Pancreas (tissue), 10 donors: ENCODE measurements around the gene SH3TC1. TPM values are rescaled to one million over a fixed set of nuclear protein-coding genes. Genes with fewer than 3 reads are reported as not detected.
A peak's percentile ranks its signal among the peaks of the same experiment; 100 is the strongest.

Experiments
- ATAC-seq, 4 donors: fragments of 200-7000 bp; cut with Tn5 transposase; one replicate each; pipeline versions ENCODE4 v1.8.0 to v1.9.1; 2020; ENCODE audit warnings: mild to moderate bottlenecking in 4 of 4, moderate library complexity in 4 of 4
- DNase-seq, 6 donors: peaks; one replicate each; pipeline ENCODE4 v3.0.0-alpha.2; 2020
- FAIRE-seq: peaks from 2 replicates; lab custom pipeline; 2012; peaks lifted over from hg19 to GRCh38; lab: Jason Lieb, UNC
- H3K27ac ChIP-seq, 4 donors: fragments of 200-600 bp; sonication (generic); 1 replicate in 3 of 4; 2 replicates in 1 of 4; pipeline versions ENCODE4 v1.5.0 to v1.8.0; 2020
- H3K27me3 ChIP-seq, 4 donors: fragments of 200-600 bp; one replicate each; pipeline ENCODE4 v1.8.0; 2021
- H3K36me3 ChIP-seq, 3 donors: fragments of 200-600 bp; sonication (generic) in 1 of 3; one replicate each; pipeline versions ENCODE4 v1.5.0 to v1.8.0; 2020 to 2021
- H3K4me1 ChIP-seq, 3 donors: fragments of 200-600 bp; one replicate each; pipeline ENCODE4 v1.8.0; 2021
- H3K4me3 ChIP-seq, 4 donors: fragments of 200-600 bp; sonication (generic) in 2 of 4; one replicate each; pipeline versions ENCODE4 v1.5.0 to v1.8.0; 2020 to 2021
- H3K9me3 ChIP-seq, 4 donors: fragments of 200-600 bp; one replicate each; pipeline ENCODE4 v1.8.0; 2021
- WGBS, 2 donors: extraction: QIAGEN DNeasy Blood & Tissue Kit; methylation state at CpG; one replicate each; pipeline ENCODE4 v1.1.7; 2013; 5-methylcytosine and 5-hydroxymethylcytosine counted together
- intact Hi-C, 3 donors: fragments of 100-400 bp; cut with DNase I; formaldehyde crosslinking; loops; one replicate each; pipeline versions ENCODE4 v1.11.1 to v1.14.2; 2022
- polyA plus RNA-seq, 2 donors: library from polyadenylated mRNA; stranded (reverse); fragments of 200-250 nt; gene quantifications; one replicate each; pipeline ENCODE4 v1.2.3, GENCODE V29; 2013
- total RNA-seq, 6 donors: library from RNA; stranded (reverse); fragmentation: NEBNext Ultra II Directional in 4 of 6; extraction: Animal tissue kit (Norgen Biotek cat#: 25700) in 4 of 6; gene quantifications; one replicate each; pipeline versions ENCODE4 v1.2.1 to v1.2.4, GENCODE V29; 2021 to 2023
- TF ChIP-seq, protein P1 (sequence below), 4 donors: fragments of 200-600 bp; sonication (generic) in 3 of 4; IDR thresholded peaks; one replicate each; pipeline versions ENCODE4 v1.5.0 to v1.8.0; 2021; ENCODE audit warnings: antibody characterized with exemption in 4 of 4
- donor health status: healthy with polysubstance abuse.
- donor health status: DM: no; HTN: no; CAD: no; lungs with moderate emphysema.
- donor health status: DM: no; HTN: no; CAD: no.
- donor health status: control.
- donor health status: control.
- donor health status: Bipolar disorder and iron deficiency.
- donor health status: DM: yes; HTN: yes; CAD: no.
- donor health status: DM: no; HTN: no; CAD: no.
- donor health status: DM: no; HTN: no; CAD: no.
- donor health status: DM: yes; HTN: yes; CAD: no.

SH3TC1 gene
- total and polyA plus RNA-seq, 8 donors: 12.5 to 28.0 (median 19.6) TPM

DNA sequence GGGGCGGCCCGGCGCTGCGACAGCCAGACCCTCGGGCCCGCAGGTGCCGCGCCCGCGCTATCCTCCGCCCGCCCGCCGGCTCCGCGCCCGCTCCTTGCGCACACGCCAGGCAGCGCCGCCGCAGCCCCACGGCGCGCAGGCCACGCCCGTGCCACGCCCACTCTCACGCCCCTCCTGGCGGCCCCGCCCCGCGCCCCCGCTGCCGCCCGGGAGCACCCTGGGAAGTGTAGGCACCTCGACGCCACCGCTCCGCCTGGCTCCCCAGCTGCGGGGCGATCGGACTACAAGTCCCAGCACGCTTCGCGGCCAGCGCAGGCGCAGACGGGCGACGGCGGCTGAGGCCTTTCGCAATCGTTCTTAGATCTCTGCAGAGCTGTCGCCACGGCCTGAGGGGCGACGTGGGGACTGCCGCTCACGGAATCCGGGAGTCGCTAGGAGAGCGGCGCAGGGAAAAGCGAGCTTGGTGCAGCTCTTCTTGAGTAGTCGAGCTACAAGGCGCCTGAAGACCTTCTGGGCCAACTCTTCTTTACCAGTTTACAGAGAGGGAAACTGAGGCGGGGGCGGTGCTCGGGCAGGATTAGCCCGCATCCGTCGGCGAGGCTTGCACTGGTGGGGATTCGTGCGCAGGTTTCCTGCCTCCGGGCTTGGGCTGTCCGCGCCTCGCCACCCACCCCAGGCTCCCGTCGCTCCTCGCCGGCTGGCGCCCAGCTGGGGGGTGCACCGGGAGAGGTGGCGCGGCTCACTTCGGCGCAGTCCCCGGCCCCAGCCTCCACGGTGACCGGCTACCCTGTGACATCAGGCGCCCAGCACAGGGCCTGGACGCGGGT, 40.2 kb upstream of the SH3TC1 start, which contains the start of gene ABLIM2:
Gene ABLIM2 (minus strand): TSS at position 104 of the 827 bp plus-strand sequence. CDS start 124 bp downstream, outside the sequence.
- TF ChIP-seq, protein P1, sequence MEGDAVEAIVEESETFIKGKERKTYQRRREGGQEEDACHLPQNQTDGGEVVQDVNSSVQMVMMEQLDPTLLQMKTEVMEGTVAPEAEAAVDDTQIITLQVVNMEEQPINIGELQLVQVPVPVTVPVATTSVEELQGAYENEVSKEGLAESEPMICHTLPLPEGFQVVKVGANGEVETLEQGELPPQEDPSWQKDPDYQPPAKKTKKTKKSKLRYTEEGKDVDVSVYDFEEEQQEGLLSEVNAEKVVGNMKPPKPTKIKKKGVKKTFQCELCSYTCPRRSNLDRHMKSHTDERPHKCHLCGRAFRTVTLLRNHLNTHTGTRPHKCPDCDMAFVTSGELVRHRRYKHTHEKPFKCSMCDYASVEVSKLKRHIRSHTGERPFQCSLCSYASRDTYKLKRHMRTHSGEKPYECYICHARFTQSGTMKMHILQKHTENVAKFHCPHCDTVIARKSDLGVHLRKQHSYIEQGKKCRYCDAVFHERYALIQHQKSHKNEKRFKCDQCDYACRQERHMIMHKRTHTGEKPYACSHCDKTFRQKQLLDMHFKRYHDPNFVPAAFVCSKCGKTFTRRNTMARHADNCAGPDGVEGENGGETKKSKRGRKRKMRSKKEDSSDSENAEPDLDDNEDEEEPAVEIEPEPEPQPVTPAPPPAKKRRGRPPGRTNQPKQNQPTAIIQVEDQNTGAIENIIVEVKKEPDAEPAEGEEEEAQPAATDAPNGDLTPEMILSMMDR (IDR thresholded peaks at IDR 0.05): no peak
- WGBS, 2 donors: 0 to 1% methylated on average over 93 to 96 of the region's 96 CpGs
- Histone ChIP-seq H3K36me3 (no peaks in the 10 kb centered on the region), H3K27ac (peak within 1 kb of the TSS; percentile 47 to 67 (median 62)), H3K4me3 (peak within 1 kb of the TSS; percentile 69 to 94 (median 82)), H3K9me3 (no peaks in the 10 kb centered on the region), H3K4me1 (peaks cover 0 to 17% (median 10%) of the 10 kb centered on the region in 3 donors), H3K27me3 (no peaks in the 10 kb centered on the region)
- intact Hi-C loops: no loop called here
- ATAC-seq: peak; percentile 95 to 98 (median 96)
- FAIRE-seq: no peak
- DNase-seq: peak; percentile 96 to 100 (median 99)

DNA sequence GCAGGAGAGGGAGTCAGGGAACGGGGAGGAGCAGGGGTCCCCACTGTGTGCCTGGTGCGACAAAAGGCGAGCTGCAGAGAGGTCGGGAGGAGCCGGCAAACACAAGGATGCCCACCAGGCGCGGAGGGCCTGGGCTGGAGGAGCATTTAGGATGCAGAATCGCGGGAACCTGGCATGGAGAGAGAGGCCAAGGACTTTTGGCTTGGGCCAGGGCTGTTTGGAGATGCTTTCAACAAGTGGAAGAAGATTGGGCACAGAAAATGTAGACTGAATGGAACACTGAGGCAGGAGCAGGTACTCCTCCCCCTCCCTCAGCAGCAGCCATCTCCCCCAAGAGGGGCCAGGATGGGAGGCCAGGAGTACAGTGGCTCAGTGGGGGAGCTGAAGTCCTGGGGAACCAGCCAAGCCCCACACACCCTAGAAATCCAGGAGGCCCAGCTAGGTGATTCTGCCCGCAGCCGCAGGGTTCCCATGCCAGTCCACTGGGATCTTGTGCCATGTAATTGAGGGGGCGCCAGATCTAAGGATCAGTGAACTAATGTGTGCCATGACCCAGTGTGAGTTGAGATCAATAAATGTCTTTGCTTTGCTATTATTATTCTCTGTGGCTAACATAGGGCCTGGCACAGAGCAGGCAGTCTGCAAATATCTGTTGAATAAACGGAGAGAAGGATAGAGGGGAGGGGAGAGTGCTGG, 39.4 kb upstream of the SH3TC1 start:
- intact Hi-C loops: no loop called here
- no peak for FAIRE-seq
- DNase-seq: peak in 3 of 6 donors; percentile 47 to 67 (median 56)
- 8 to 9% methylated on average over 13 of the region's 13 CpGs for WGBS, 2 donors
- Histone ChIP-seq H3K27ac (peak overlapping the region; percentile 47 to 67 (median 62)), H3K9me3 (no peaks in the 10 kb centered on the region), H3K4me1 (peaks cover 0 to 17% (median 10%) of the 10 kb centered on the region in 3 donors), H3K36me3 (no peaks in the 10 kb centered on the region), H3K27me3 (no peaks in the 10 kb centered on the region), H3K4me3 (peak overlapping the region; percentile 55 to 89 (median 71))
- TF ChIP-seq, protein P1 (IDR thresholded peaks at IDR 0.05): no peak
- peak in 3 of 4 donors; percentile 1 to 3 (median 2) for ATAC-seq

DNA sequence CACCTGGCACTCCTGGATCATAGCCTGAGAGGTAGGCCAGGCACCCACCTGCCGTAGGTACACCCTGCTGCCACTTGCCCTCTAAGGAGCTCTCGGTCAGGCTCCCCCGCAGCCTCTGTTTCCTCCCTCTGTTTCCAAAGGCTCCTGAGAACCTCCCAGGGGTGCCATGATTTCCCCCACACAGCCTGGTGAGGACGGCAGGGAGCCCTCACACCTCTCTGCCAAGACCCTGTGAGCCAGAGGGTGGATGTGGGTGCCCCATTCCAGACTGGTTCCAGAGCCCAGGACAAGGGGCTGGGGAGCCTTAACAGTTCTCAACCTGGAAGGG, 38.9 kb upstream of the SH3TC1 start:
- TF ChIP-seq, protein P1 (IDR thresholded peaks at IDR 0.05): no peak
- no peaks in the 10 kb centered on the region for H3K27me3 ChIP-seq
- 33 to 45% methylated on average over 4 of the region's 4 CpGs for WGBS, 2 donors
- peaks cover 0 to 17% (median 10%) of the 10 kb centered on the region in 3 donors for H3K4me1 ChIP-seq
- no peak for FAIRE-seq
- ATAC-seq: no peak
- H3K36me3 ChIP-seq: no peaks in the 10 kb centered on the region
- DNase-seq: peak in 1 of 6 donors; percentile 70
- H3K9me3 ChIP-seq: no peaks in the 10 kb centered on the region
- no peak overlapping the region for H3K27ac ChIP-seq
- intact Hi-C loops: no loop called here
- peak overlapping the region in 1 of 4 donors; percentile 89 for H3K4me3 ChIP-seq

DNA sequence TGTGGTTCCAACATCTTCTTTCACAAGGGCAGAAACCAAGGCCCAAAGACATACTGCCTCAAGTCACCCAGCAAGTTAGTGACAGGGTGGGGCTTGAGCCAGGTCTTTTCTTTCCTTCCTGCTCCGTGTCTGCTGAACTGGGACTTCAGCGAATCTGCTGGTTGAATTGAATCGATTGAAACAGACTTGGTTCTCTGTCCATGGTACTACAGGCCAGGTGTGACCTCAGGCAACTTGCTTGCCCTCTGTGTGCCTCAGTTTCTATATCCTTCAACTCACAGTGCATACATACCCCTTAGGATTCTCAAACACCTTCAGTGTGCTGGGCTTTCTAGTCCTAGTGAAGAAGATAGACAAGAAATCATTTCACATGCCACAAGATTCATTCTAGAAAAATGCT, 38.5 kb upstream of the SH3TC1 start:
- Histone ChIP-seq H3K4me1 (peaks cover 0 to 17% (median 10%) of the 10 kb centered on the region in 3 donors), H3K27ac (no peak overlapping the region), H3K9me3 (no peaks in the 10 kb centered on the region), H3K27me3 (no peaks in the 10 kb centered on the region), H3K4me3 (no peak overlapping the region), H3K36me3 (no peaks in the 10 kb centered on the region)
- intact Hi-C loops: no loop called here
- DNase-seq (peak in 1 of 6 donors; percentile 30), ATAC-seq (no peak), FAIRE-seq (no peak)
- WGBS, 2 donors: 19 to 22% methylated on average over 3 of the region's 3 CpGs
- TF ChIP-seq, protein P1 (IDR thresholded peaks at IDR 0.05): no peak
